Thoracic aorta (tissue), 2 donors: Measurements from ENCODE around the gene RUVBL2. TPM values are rescaled to one million over a fixed set of nuclear protein-coding genes. Genes with fewer than 3 reads are reported as not detected.
"Not testable (repeated sequence)": the region's sequence is repeated elsewhere in the genome, so short reads cannot be mapped to it uniquely, and the experiment has no call there.

Experiments
- ATAC-seq: fragments of 150-250 bp; one replicate; pipeline ENCODE4 v1.8.0; 2017; ENCODE audit warnings: low read depth; ENCODE audit not compliant: insufficient number of reproducible peaks, low FRiP score
- DNase-seq: peaks from one replicate; pipeline ENCODE4 v3.0.0-alpha.2; 2020; ENCODE audit warnings: low spot score
- H3K27ac ChIP-seq, 2 donors: fragments of 200-600 bp; sonication (generic); 1 replicate in 1 of 2; 2 replicates in 1 of 2; pipeline ENCODE4 v1.5.1; 2016; ENCODE audit warnings: mild to moderate bottlenecking in 2 of 2, moderate library complexity in 2 of 2
- H3K27me3 ChIP-seq: fragments of 200-600 bp; sonication (generic); replicated peaks from 2 replicates; pipeline ENCODE4 v1.6.0; 2016; ENCODE audit warnings: mild to moderate bottlenecking; ENCODE audit not compliant: insufficient read depth
- H3K36me3 ChIP-seq: fragments of 200-600 bp; sonication (generic); one replicate; pipeline ENCODE4 v1.5.1; 2016
- H3K4me1 ChIP-seq, 2 donors: fragments of 200-600 bp; sonication (generic); 1 replicate in 1 of 2; 2 replicates in 1 of 2; pipeline versions ENCODE4 v1.5.1 to v1.6.0; 2016; ENCODE audit warnings: low read depth in 2 of 2, mild to moderate bottlenecking in 1 of 2; ENCODE audit not compliant: control insufficient read depth in 1 of 2
- H3K4me3 ChIP-seq: fragments of 200-600 bp; sonication (generic); 2 replicates; pipeline ENCODE4 v1.5.1; 2016; ENCODE audit warnings: mild to moderate bottlenecking
- H3K9me3 ChIP-seq: fragments of 200-600 bp; sonication (generic); 2 replicates; pipeline ENCODE4 v1.5.1; 2016
- CTCF ChIP-seq: fragments of 200-600 bp; sonication (generic); IDR thresholded peaks from one replicate; pipeline ENCODE4 v1.5.1; 2019; ENCODE audit warnings: antibody characterized with exemption
- total RNA-seq, 2 donors: library from RNA; depleted of rRNA; stranded (reverse); fragments of >200 nt; gene quantifications; one replicate each; pipeline versions ENCODE4 v1.1.0 to v1.2.3, GENCODE V29; 2016

The RUVBL2 gene
- total RNA-seq, 2 donors from 2014 or later, result 51.6 to 52.3 TPM

GRCh38 chr19:49017041-49017665, 23.5 kb downstream of the RUVBL2 start, which contains the start of gene LHB:
Gene LHB (minus strand): TSS chr19:49017091. CDS start chr19:49017081, 10 bp downstream.
- no peak for TF ChIP-seq CTCF
- H3K27ac ChIP-seq, result no peak within 1 kb of the TSS
- no peak for ATAC-seq
- H3K9me3 ChIP-seq, result no peaks in the 10 kb centered on the region
- no peaks in the 10 kb centered on the region for H3K27me3 ChIP-seq
- H3K4me1 ChIP-seq, result peaks cover 15 to 24% of the 10 kb centered on the region in 2 donors
- H3K36me3 ChIP-seq, result peaks cover 5% of the 10 kb centered on the region
- H3K4me3 ChIP-seq, result peak within 1 kb of the TSS; percentile 73
- no peak for DNase-seq

GRCh38 chr19:49017666-49018351, 24.1 kb downstream of the RUVBL2 start:
- H3K4me3 ChIP-seq, result peak overlapping the region; percentile 73
- peak; percentile 54 for TF ChIP-seq CTCF
- peaks cover 5% of the 10 kb centered on the region for H3K36me3 ChIP-seq
- DNase-seq, result no peak
- no peaks in the 10 kb centered on the region for H3K27me3 ChIP-seq
- peaks cover 15 to 24% of the 10 kb centered on the region in 2 donors for H3K4me1 ChIP-seq
- no peaks in the 10 kb centered on the region for H3K9me3 ChIP-seq
- ATAC-seq, result no peak
- H3K27ac ChIP-seq, result no peak overlapping the region

- H3K36me3 ChIP-seq, H3K9me3 ChIP-seq, DNase-seq, ATAC-seq, H3K27me3 ChIP-seq, H3K27ac ChIP-seq: not testable (repeated sequence)
- Histone ChIP-seq H3K4me3 (peak overlapping the region; percentile 73), H3K4me1 (peaks cover 15 to 24% of the 10 kb centered on the region in 2 donors)
These were observed 24.9 kb downstream of the RUVBL2 start for GRCh38 chr19:49018388-49019241.

- H3K9me3 ChIP-seq, result no peaks in the 10 kb centered on the region
- H3K27ac ChIP-seq, result no peak overlapping the region
- H3K27me3 ChIP-seq, result no peaks in the 10 kb centered on the region
- TF ChIP-seq CTCF, result no peak
- ATAC-seq (no peak), DNase-seq (no peak)
- peak overlapping the region; percentile 73 for H3K4me3 ChIP-seq
- H3K36me3 ChIP-seq, result peaks cover 5% of the 10 kb centered on the region
- H3K4me1 ChIP-seq, result peaks cover 15 to 24% of the 10 kb centered on the region in 2 donors
These were observed 25.7 kb downstream of the RUVBL2 start for GRCh38 chr19:49019242-49019932.

GRCh38 chr19:49020342-49020741, 26.7 kb downstream of the RUVBL2 start:
- no peak for ATAC-seq
- Histone ChIP-seq H3K27ac (no peak overlapping the region), H3K9me3 (no peaks in the 10 kb centered on the region), H3K4me1 (peaks cover 15 to 24% of the 10 kb centered on the region in 2 donors), H3K4me3 (no peak overlapping the region), H3K27me3 (no peaks in the 10 kb centered on the region), H3K36me3 (peaks cover 2% of the 10 kb centered on the region)
- TF ChIP-seq CTCF, result no peak
- DNase-seq, result no peak
